Measurements from ENCODE around the gene FBXL4. TPM values are rescaled to one million over a fixed set of nuclear protein-coding genes. Genes with fewer than 3 reads are reported as not detected.
A peak's percentile ranks its signal among the peaks of the same experiment; 100 is the strongest.

Gene FBXL4
- polyA plus RNA-seq, 1 of the 3 experiments (the other 2 are of a cell fraction), result 8.1 TPM

GRCh38 chr6:98823428-98824161 lies 124.2 kb downstream of the FBXL4 start:
- H3K9ac ChIP-seq, result no peak overlapping the region
- H3K9me2 ChIP-seq, result no peaks in the 10 kb centered on the region
- no peaks in the 10 kb centered on the region for H3K36me3 ChIP-seq (replicated peaks in 1 of 2; ENCODE audit: control insufficient read depth in 1 of 2, insufficient read depth in 2 of 2, low read length in 1 of 2)
- no peak for TF ChIP-seq REST (IDR thresholded peaks at IDR 0.05; ENCODE audit: low read depth, low read length)
- H3K4me2 ChIP-seq, result peak overlapping the region; percentile 89
- peak overlapping the region; percentile 74 for H2AFZ ChIP-seq (ENCODE audit: low read depth)
- H3K79me2 ChIP-seq (ENCODE audit: insufficient read depth), result no peaks in the 10 kb centered on the region
- no peaks in the 10 kb centered on the region for H4K20me1 ChIP-seq (ENCODE audit: insufficient read depth)
- H3K9me3 ChIP-seq, result no peaks in the 10 kb centered on the region
- peaks cover 4% of the 10 kb centered on the region for H3F3A ChIP-seq (replicated peaks; ENCODE audit: insufficient read depth)
- ChIA-PET POLR2A (no interaction called here), CTCF (interaction anchor here (1.1 to 1.3 kb wide), 2 partner anchors 10 to 296 kb away, joined by 3 read pairs; partner anchors contain the start of gene POU3F2)
- H3K27me3 ChIP-seq (ENCODE audit: insufficient read depth), result no peaks in the 10 kb centered on the region
- peak overlapping the region; percentile 45 to 61; a peak in 3 of 4 replicates for H3K4me3 ChIP-seq (ENCODE audit: low read depth in 2 of 2, low read length in 1 of 2)
- no peak for DNase-seq
- WGBS (ENCODE audit: low lambda C conversion rate), result 82% methylated on average over 12 of the region's 12 CpGs
- H3K4me1 ChIP-seq (ENCODE audit: control insufficient read depth in 1 of 2, insufficient read depth in 2 of 2, low read depth in 1 of 2, low read length in 1 of 2), result peaks cover 0 to 21% of the 10 kb centered on the region in 2 experiments; a peak in 2 of 4 replicates
- H3K27ac ChIP-seq (ENCODE audit: low read depth in 2 of 2, low read length in 1 of 2), result no peak overlapping the region

GRCh38 chr6:98821756-98822405 lies 125.9 kb downstream of the FBXL4 start:
- ChIA-PET POLR2A (no interaction called here), CTCF (no interaction called here)
- 61% methylated on average over 2 of the region's 2 CpGs for WGBS (ENCODE audit: low lambda C conversion rate)
- Histone ChIP-seq H3K27ac (ENCODE audit: low read depth in 2 of 2, low read length in 1 of 2) (0 out of 4 replicates have a peak overlapping the region, but pooled peaks of 1 of the 2 experiments have one; percentile 32), H3F3A (replicated peaks; ENCODE audit: insufficient read depth) (no peaks in the 10 kb centered on the region), H4K20me1 (ENCODE audit: insufficient read depth) (no peaks in the 10 kb centered on the region), H3K36me3 (replicated peaks in 1 of 2; ENCODE audit: control insufficient read depth in 1 of 2, insufficient read depth in 2 of 2, low read length in 1 of 2) (no peaks in the 10 kb centered on the region), H3K9ac (no peak overlapping the region), H3K4me1 (ENCODE audit: control insufficient read depth in 1 of 2, insufficient read depth in 2 of 2, low read depth in 1 of 2, low read length in 1 of 2) (peaks cover 0 to 15% of the 10 kb centered on the region in 2 experiments; a peak in 2 of 4 replicates), H3K27me3 (ENCODE audit: insufficient read depth) (no peaks in the 10 kb centered on the region), H3K9me3 (no peaks in the 10 kb centered on the region), H3K79me2 (ENCODE audit: insufficient read depth) (no peaks in the 10 kb centered on the region), H3K9me2 (no peaks in the 10 kb centered on the region), H3K4me2 (no peak overlapping the region), H2AFZ (ENCODE audit: low read depth) (peak overlapping the region; percentile 25; the same call in 1 of the 2 replicates), H3K4me3 (ENCODE audit: low read depth in 2 of 2, low read length in 1 of 2) (no peak overlapping the region)
- DNase-seq, result no peak
- TF ChIP-seq NRF1 (IDR thresholded peaks at IDR 0.05; ENCODE audit: low read depth, low read length) (no peak), POLR2AphosphoS5 (IDR thresholded peaks at IDR 0.05; ENCODE audit: low read depth, low read length) (no peak), RXRA (IDR thresholded peaks at IDR 0.05; ENCODE audit: borderline replicate concordance, low read depth) (no peak), USF2 (IDR thresholded peaks at IDR 0.05; ENCODE audit: borderline replicate concordance, low read depth, low read length) (no peak), EZH2phosphoT487 (IDR thresholded peaks at IDR 0.05; ENCODE audit: borderline replicate concordance, low read depth) (no peak), FOXJ3 (CRISPR knock-in tag; IDR thresholded peaks at IDR 0.05) (no peak), FOXM1 (IDR thresholded peaks at IDR 0.05; ENCODE audit: low read depth) (no peak), SMC3 (IDR thresholded peaks at IDR 0.05; ENCODE audit: low read depth, low read length) (no peak), ZBTB33 (IDR thresholded peaks at IDR 0.05; ENCODE audit: borderline replicate concordance, low read depth) (no peak), NFIC (IDR thresholded peaks at IDR 0.05; ENCODE audit: borderline replicate concordance) (no peak), YY1 (IDR thresholded peaks at IDR 0.05; ENCODE audit: low read depth) (no peak), RCOR1 (IDR thresholded peaks at IDR 0.05; ENCODE audit: low read length) (no peak), RFX5 (IDR thresholded peaks at IDR 0.05; ENCODE audit: low read length) (no peak), TAF1 (IDR thresholded peaks at IDR 0.05; ENCODE audit: borderline replicate concordance, low read depth, low read length) (no peak), USF1 (IDR thresholded peaks at IDR 0.05; ENCODE audit: borderline replicate concordance, low read depth) (peak; percentile 49; the same call in 1 of the 2 replicates), CHD2 (IDR thresholded peaks at IDR 0.05; ENCODE audit: low read length, partially characterized antibody) (no peak), MEF2A (IDR thresholded peaks at IDR 0.05; ENCODE audit: borderline replicate concordance, low read depth) (no peak)
